HUES6 (cell line): ENCODE data around the gene APP.

Experiments
- H3K27ac ChIP-seq: 2 replicates; pipeline ENCODE4 v1.7.0; 2013; ENCODE audit warnings: low read depth, mild to moderate bottlenecking, low read length, inconsistent platforms
- H3K27me3 ChIP-seq: 2 replicates; pipeline ENCODE4 v1.6.1; 2013; ENCODE audit warnings: low read length; ENCODE audit not compliant: control insufficient read depth, insufficient read depth
- H3K36me3 ChIP-seq: 2 replicates; pipeline ENCODE4 v1.6.1; 2013; ENCODE audit warnings: low read length; ENCODE audit not compliant: control insufficient read depth, insufficient read depth
- H3K4me1 ChIP-seq: 2 replicates; pipeline ENCODE4 v1.6.1; 2013; ENCODE audit warnings: low read length; ENCODE audit not compliant: control insufficient read depth, insufficient read depth
- H3K4me3 ChIP-seq: 2 replicates; pipeline ENCODE4 v1.5.1; 2013; ENCODE audit warnings: low read depth, low read length
- H3K9ac ChIP-seq: one replicate; pipeline ENCODE4 v1.6.1; 2013; ENCODE audit warnings: mild to moderate bottlenecking, low read length
- H3K9me3 ChIP-seq: 2 replicates; pipeline ENCODE4 v1.6.1; 2013; ENCODE audit warnings: low read depth, low read length; ENCODE audit not compliant: control insufficient read depth, insufficient read depth

The APP gene

GRCh38 chr21:26185021-26185420, 14.5 kb upstream of the APP start:
- Histone ChIP-seq H3K9me3 (peaks cover 25% of the 10 kb centered on the region), H3K27ac (no peak overlapping the region), H3K4me1 (no peaks in the 10 kb centered on the region), H3K9ac (no peak overlapping the region), H3K4me3 (no peak overlapping the region), H3K36me3 (no peaks in the 10 kb centered on the region), H3K27me3 (no peaks in the 10 kb centered on the region)

DNA sequence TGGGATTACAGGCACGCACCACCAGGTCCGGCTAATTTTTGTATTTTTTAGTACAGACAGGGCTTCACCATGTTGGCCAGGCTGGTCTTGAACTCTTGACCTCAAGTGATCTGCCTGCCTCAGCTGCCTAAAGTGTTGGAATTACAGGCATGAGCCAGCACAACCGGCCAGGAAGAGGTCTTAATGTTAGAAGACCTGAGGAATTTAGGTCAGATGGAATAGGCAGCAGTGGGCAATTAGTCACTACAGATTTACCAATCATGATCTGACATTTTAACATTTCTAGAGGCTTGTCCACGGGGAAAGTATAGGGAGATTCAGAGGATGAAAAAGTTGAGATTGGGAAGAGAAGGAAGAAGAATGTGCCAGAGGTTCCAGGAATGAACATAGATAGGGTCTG, 8.9 kb upstream of the APP start:
- Histone ChIP-seq H3K27ac (no peak overlapping the region), H3K9me3 (peaks cover 12% of the 10 kb centered on the region), H3K9ac (no peak overlapping the region), H3K36me3 (no peaks in the 10 kb centered on the region), H3K4me3 (no peak overlapping the region), H3K27me3 (no peaks in the 10 kb centered on the region), H3K4me1 (peaks cover 12% of the 10 kb centered on the region; the same call in 1 of the 2 replicates)

DNA sequence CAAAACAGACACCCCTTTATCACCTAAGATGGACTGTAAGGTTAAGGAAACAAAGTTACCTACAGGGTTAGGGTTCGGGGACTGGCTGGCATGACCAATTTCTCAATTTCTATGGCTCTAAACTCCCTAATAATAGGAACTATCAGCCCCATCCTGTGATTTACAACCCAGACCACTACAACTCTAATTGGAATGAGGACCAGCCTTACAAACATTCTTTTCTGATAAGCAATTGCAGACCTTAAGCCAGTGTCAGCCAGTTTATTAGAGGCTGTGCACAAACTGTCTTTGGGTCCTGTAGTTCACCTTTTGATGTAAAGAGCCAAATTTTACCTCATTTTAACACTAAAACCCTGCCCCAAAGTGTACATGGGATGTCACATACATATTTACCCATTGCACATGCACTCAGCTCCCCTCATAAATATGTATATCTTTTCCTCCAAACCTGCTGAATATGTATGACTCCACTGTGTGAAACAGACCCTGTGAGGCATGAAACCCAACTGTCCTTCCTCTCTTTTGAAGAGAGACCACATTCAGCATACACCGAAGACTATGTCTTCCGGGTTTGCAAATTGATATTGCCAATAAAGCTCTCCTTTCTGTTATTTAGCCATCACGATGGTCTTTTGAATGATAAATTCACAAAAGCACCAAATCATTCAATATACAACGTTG, 7.3 kb upstream of the APP start:
- Histone ChIP-seq H3K27ac (no peak overlapping the region), H3K4me1 (peaks cover 12% of the 10 kb centered on the region; the same call in 1 of the 2 replicates), H3K4me3 (no peak overlapping the region), H3K9me3 (no peaks in the 10 kb centered on the region), H3K27me3 (no peaks in the 10 kb centered on the region), H3K36me3 (no peaks in the 10 kb centered on the region), H3K9ac (no peak overlapping the region)

GRCh38 chr21:26177187-26177586, 6.6 kb upstream of the APP start:
- no peaks in the 10 kb centered on the region for H3K27me3 ChIP-seq

GRCh38 chr21:26171258-26172100, 909 bp upstream of the APP start:
- H3K4me3 ChIP-seq: peak overlapping the region; percentile 92
- H3K9ac ChIP-seq: peak overlapping the region; percentile 93
- H3K36me3 ChIP-seq: peaks cover 4% of the 10 kb centered on the region; the same call in 1 of the 2 replicates
- H3K9me3 ChIP-seq: no peaks in the 10 kb centered on the region
- H3K4me1 ChIP-seq: peaks cover 25% of the 10 kb centered on the region
- peaks cover 5% of the 10 kb centered on the region; the same call in 1 of the 2 replicates for H3K27me3 ChIP-seq
- H3K27ac ChIP-seq: no peak overlapping the region

More at GRCh38 chr21:26177187-26177586, 6.6 kb upstream of the APP start:
- H3K27ac ChIP-seq: no peak overlapping the region
- no peaks in the 10 kb centered on the region for H3K9me3 ChIP-seq
- no peaks in the 10 kb centered on the region for H3K36me3 ChIP-seq
- H3K9ac ChIP-seq: no peak overlapping the region
- peaks cover 13% of the 10 kb centered on the region; the same call in 1 of the 2 replicates for H3K4me1 ChIP-seq
- H3K4me3 ChIP-seq: no peak overlapping the region

- H3K9me3 ChIP-seq: no peaks in the 10 kb centered on the region
- H3K27ac ChIP-seq: peak overlapping the region; percentile 84
- H3K4me3 ChIP-seq: peak overlapping the region; percentile 92
- peak overlapping the region; percentile 93 for H3K9ac ChIP-seq
- peaks cover 4% of the 10 kb centered on the region; the same call in 1 of the 2 replicates for H3K36me3 ChIP-seq
- H3K27me3 ChIP-seq: peaks cover 5% of the 10 kb centered on the region; the same call in 1 of the 2 replicates
- H3K4me1 ChIP-seq: peaks cover 40% of the 10 kb centered on the region
Measured at GRCh38 chr21:26169611-26170470, 729 bp downstream of the APP start.

GRCh38 chr21:26169061-26169610, 1.4 kb downstream of the APP start:
- no peaks in the 10 kb centered on the region for H3K9me3 ChIP-seq
- H3K4me1 ChIP-seq: peaks cover 40% of the 10 kb centered on the region
- H3K9ac ChIP-seq: peak overlapping the region; percentile 93
- H3K36me3 ChIP-seq: peaks cover 4% of the 10 kb centered on the region; the same call in 1 of the 2 replicates
- H3K27ac ChIP-seq: peak overlapping the region; percentile 84
- H3K27me3 ChIP-seq: peaks cover 5% of the 10 kb centered on the region; the same call in 1 of the 2 replicates
- peak overlapping the region; percentile 92 for H3K4me3 ChIP-seq

GRCh38 chr21:26168371-26168770, 2.2 kb downstream of the APP start:
- peaks cover 4% of the 10 kb centered on the region; the same call in 1 of the 2 replicates for H3K36me3 ChIP-seq
- H3K4me1 ChIP-seq: peaks cover 40% of the 10 kb centered on the region
- peak overlapping the region; percentile 92 for H3K4me3 ChIP-seq
- H3K27ac ChIP-seq: no peak overlapping the region
- H3K9ac ChIP-seq: peak overlapping the region; percentile 93
- H3K9me3 ChIP-seq: no peaks in the 10 kb centered on the region
- H3K27me3 ChIP-seq: peaks cover 5% of the 10 kb centered on the region; the same call in 1 of the 2 replicates

- Histone ChIP-seq H3K9ac (peak overlapping the region; percentile 64), H3K9me3 (no peaks in the 10 kb centered on the region), H3K27me3 (peaks cover 5% of the 10 kb centered on the region; the same call in 1 of the 2 replicates), H3K4me3 (peak overlapping the region; percentile 92), H3K4me1 (peaks cover 40% of the 10 kb centered on the region), H3K27ac (peak overlapping the region; percentile 14; the same call in 1 of the 2 replicates), H3K36me3 (peaks cover 4% of the 10 kb centered on the region; the same call in 1 of the 2 replicates)
Measured at GRCh38 chr21:26167593-26167992, 3.0 kb downstream of the APP start.

DNA sequence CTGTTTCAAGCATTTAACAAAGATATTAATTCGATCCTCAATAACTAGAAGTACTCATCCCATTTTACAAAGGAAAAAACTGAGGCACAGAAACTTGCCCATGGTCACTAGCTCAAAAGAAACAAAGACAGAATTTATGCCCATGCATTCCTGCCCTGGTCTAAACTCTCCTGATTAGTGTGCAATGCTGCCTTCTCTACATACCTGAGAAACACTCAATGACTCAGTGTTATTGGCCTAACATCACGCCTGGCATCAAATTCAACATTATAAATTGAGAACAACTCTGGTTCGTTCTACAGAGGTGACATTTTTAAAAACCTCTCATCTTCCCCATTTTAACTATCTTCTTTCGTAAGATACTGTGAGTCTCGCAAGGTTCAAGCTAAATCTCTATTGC, 5.2 kb downstream of the APP start:
- Histone ChIP-seq H3K4me3 (no peak overlapping the region), H3K27me3 (no peaks in the 10 kb centered on the region), H3K9ac (no peak overlapping the region), H3K27ac (no peak overlapping the region), H3K9me3 (no peaks in the 10 kb centered on the region), H3K36me3 (peaks cover 4% of the 10 kb centered on the region; the same call in 1 of the 2 replicates), H3K4me1 (peaks cover 28% of the 10 kb centered on the region)
